K562 (cell line): Measurements from ENCODE around the gene PIK3R4. TPM values are rescaled to one million over a fixed set of nuclear protein-coding genes. Genes with fewer than 3 reads are reported as not detected.

Experiments
- ATAC-seq: fragments of 200-7000 bp; cut with Tn5 transposase; 3 replicates; pipeline ENCODE4 v1.9.1; 2020; ENCODE audit warnings: moderate library complexity
- BruUV-seq: library from RNA; stranded (reverse); fragments of 400-500 nt; replicated peaks from 2 replicates; lab custom pipeline; 2021; lab: Mats Ljungman, UMichigan
- CTCF ChIA-PET: fragments of 300-600 bp; formaldehyde crosslinking; extraction: SDS; loops from one replicate; lab custom pipeline; 2021; ENCODE audit warnings: low intra/inter-chr PET ratio; lab: Yijun Ruan, JAX
- POLR2A ChIA-PET: fragments of 300-600, 350-650 bp; sonication (Branson Sonifier 250); formaldehyde crosslinking; extraction: SDS; loops from one replicate; lab custom pipeline; 2021; ENCODE audit warnings: antibody characterized with exemption, inconsistent platforms; lab: Yijun Ruan, JAX
- DNase-seq, 4 experiments: peaks; one replicate each; pipeline versions ENCODE4 v3.0.0 to v3.0.0-alpha.2; 2011 to 2018; ENCODE audit warnings: low spot score in 3 of 4, mixed read lengths in 3 of 4; ENCODE audit errors: extremely low read depth in 1 of 4
- FAIRE-seq: peaks from 2 replicates; lab custom pipeline; 2011; peaks lifted over from hg19 to GRCh38; lab: Jason Lieb, UNC
- H2AFZ ChIP-seq: 2 replicates; pipeline ENCODE4 v1.6.0; 2011; ENCODE audit warnings: low read depth, low read length, control low read depth, inconsistent platforms
- H3K27ac ChIP-seq: fragments of 200-600 bp; 3 replicates; pipeline ENCODE4 v1.8.0; 2011; ENCODE audit warnings: low read depth, mild to moderate bottlenecking, control low read depth, inconsistent platforms, low read length, moderate library complexity, mixed read lengths; ENCODE audit errors: extremely low read depth
- H3K27me3 ChIP-seq, 2 experiments: fragments of 300-600 bp in 1 of 2; 2 replicates in 1 of 2; 3 replicates in 1 of 2; pipeline versions ENCODE4 v1.6.0 to v1.8.0; 2011; ENCODE audit warnings: inconsistent platforms in 2 of 2, low read length in 2 of 2, mild to moderate bottlenecking in 1 of 2, mixed read lengths in 1 of 2, moderate library complexity in 1 of 2; ENCODE audit not compliant: control insufficient read depth in 2 of 2, insufficient read depth in 2 of 2
- H3K36me3 ChIP-seq: fragments of 300-600 bp; 3 replicates; pipeline ENCODE4 v1.8.0; 2011; ENCODE audit warnings: mild to moderate bottlenecking, low read length, inconsistent platforms; ENCODE audit not compliant: control insufficient read depth, insufficient read depth
- H3K4me1 ChIP-seq, 2 experiments: fragments of 200-600 bp in 1 of 2; replicated peaks in 1 of 2; 2 replicates in 1 of 2; 3 replicates in 1 of 2; pipeline versions ENCODE4 v1.5.1 to v1.8.0; 2011; ENCODE audit warnings: inconsistent platforms in 2 of 2, low read length in 2 of 2, mild to moderate bottlenecking in 1 of 2, mixed read lengths in 1 of 2, moderate library complexity in 1 of 2; ENCODE audit not compliant: control insufficient read depth in 2 of 2, insufficient read depth in 2 of 2
- H3K4me2 ChIP-seq: 2 replicates; pipeline ENCODE4 v1.6.1; 2011; ENCODE audit warnings: low read length, control low read depth, inconsistent platforms, mixed read lengths; ENCODE audit not compliant: insufficient read depth
- H3K4me3 ChIP-seq: fragments of 200-600 bp; sonication (generic), shearing (Covaris generic); 2 replicates; pipeline ENCODE4 v1.5.1; 2016; ENCODE audit warnings: control low read depth, inconsistent platforms
- H3K79me2 ChIP-seq: fragments of 200-600 bp; 3 replicates; pipeline ENCODE4 v1.8.0; 2011; ENCODE audit warnings: low read length, inconsistent platforms; ENCODE audit not compliant: control insufficient read depth, insufficient read depth
- H3K9ac ChIP-seq, 2 experiments: 2 replicates each; pipeline versions ENCODE4 v1.6.0 to v1.6.1; 2011; ENCODE audit warnings: low read depth in 2 of 2, low read length in 2 of 2, control low read depth in 1 of 2, inconsistent platforms in 1 of 2, mild to moderate bottlenecking in 1 of 2, mixed read lengths in 1 of 2; ENCODE audit not compliant: insufficient read depth in 1 of 2
- H3K9me1 ChIP-seq: one replicate; pipeline ENCODE4 v1.6.0; 2011; ENCODE audit warnings: inconsistent platforms, mild to moderate bottlenecking, low read length, moderate library complexity; ENCODE audit not compliant: control insufficient read depth, insufficient read depth
- H3K9me3 ChIP-seq: replicated peaks from 2 replicates; pipeline ENCODE4 v1.5.1; 2011; ENCODE audit warnings: low read depth, low read length, inconsistent platforms; ENCODE audit not compliant: control insufficient read depth, insufficient read depth
- H4K20me1 ChIP-seq: replicated peaks from 2 replicates; pipeline ENCODE4 v1.6.1; 2011; ENCODE audit warnings: low read length, inconsistent platforms, mixed read lengths; ENCODE audit not compliant: control insufficient read depth, insufficient read depth
- BCOR ChIP-seq: fragments of 450-650 bp; IDR thresholded peaks from 2 replicates; pipeline ENCODE4 v1.6.1; 2016
- EGR1 ChIP-seq: fragments of 450-650 bp; conservative IDR thresholded peaks from 2 replicates; pipeline ENCODE4 v1.6.1; 2017; ENCODE audit warnings: mild to moderate bottlenecking
- ILF3 ChIP-seq: fragments of 450-650 bp; IDR thresholded peaks from 2 replicates; pipeline ENCODE4 v1.6.1; 2018; ENCODE audit warnings: antibody characterized with exemption, mild to moderate bottlenecking, moderate library complexity, borderline replicate concordance
- PCBP2 ChIP-seq: fragments of 200-400 bp; formaldehyde crosslinking; IDR thresholded peaks from 2 replicates; pipeline ENCODE4 v1.6.1; 2018; ENCODE audit warnings: low read length, low read depth, mild to moderate bottlenecking, moderate library complexity; ENCODE audit not compliant: poor library complexity, severe bottlenecking
- SAFB ChIP-seq: fragments of 200-400 bp; formaldehyde crosslinking; IDR thresholded peaks from 2 replicates; pipeline ENCODE4 v1.6.1; 2017; ENCODE audit warnings: low read depth, low read length, borderline replicate concordance
- ZNF57 ChIP-seq: fragments of 450-650 bp; formaldehyde crosslinking; IDR thresholded peaks from 2 replicates; pipeline ENCODE4 v1.4.0; 2020; ENCODE audit warnings: mild to moderate bottlenecking, moderate library complexity
- ZNF707 ChIP-seq: fragments of 250-450 bp; sonication (Bioruptor Pico); conservative IDR thresholded peaks from 2 replicates; pipeline ENCODE4 v1.8.0; 2022; ENCODE audit warnings: inconsistent platforms, mild to moderate bottlenecking, moderate library complexity
- in situ Hi-C: fragments of 300-500 bp; cut with MboI; formaldehyde crosslinking; loops from 4 replicates; pipeline ENCODE4 v1.15.0; 2018; ENCODE audit warnings: inconsistent platforms, mixed read lengths
- intact Hi-C: fragments of 100-400 bp; cut with micrococcal nuclease; formaldehyde crosslinking; loops from 2 replicates; pipeline ENCODE4 v1.14.2; 2022
- polyA plus RNA-seq, 8 experiments: library from polyadenylated mRNA; depleted of rRNA in 4 of 8; stranded (reverse) in 5 of 8; unstranded in 3 of 8; fragments of >200 nt; fragmentation: Nextera tagmentation in 2 of 8; fragmentation: Illumina TruSeq in 1 of 8; extraction: Ambion mirVana in 2 of 8; extraction: Trizol in 1 of 8; gene quantifications; 2 replicates each; pipeline versions ENCODE4 v1.2.1 to v1.2.3, GENCODE V29; 2011 to 2014; ENCODE audit warnings: inconsistent platforms in 1 of 8, missing spikeins in 1 of 8
- total RNA-seq, 7 experiments: library from RNA; depleted of rRNA in 6 of 7; stranded (reverse); fragments of >200 nt in 6 of 7; fragmentation: Illumina TruSeq in 2 of 7; extraction: Trizol in 2 of 7; gene quantifications; 2 replicates each; pipeline versions ENCODE4 v1.2.1 to v1.2.3, GENCODE V29; 2011 to 2021; ENCODE audit warnings: low replicate concordance in 1 of 7

The PIK3R4 gene
- total and polyA plus RNA-seq, 9 of the 15 experiments (the other 6 are each of a cell fraction or from before 2014, with no cell fraction given) = 20.6 to 45.8 (median 26.0) TPM

GRCh38 chr3:130741946-130742610, 4.6 kb downstream of the PIK3R4 start (continued):
- TF ChIP-seq ZNF707 (CRISPR knock-in tag) (no peak), PCBP2 (no peak), ZNF57 (CRISPR knock-in tag) (no peak)

- Histone ChIP-seq H4K20me1 (peaks cover 4% of the 10 kb centered on the region; the same call in 1 of the 2 replicates), H3K9me1 (peaks cover 4% of the 10 kb centered on the region), H3K9ac (no peak overlapping the region), H3K4me3 (no peak overlapping the region), H2AFZ (no peak overlapping the region), H3K9me3 (peaks cover 2% of the 10 kb centered on the region), H3K36me3 (peaks cover 74% of the 10 kb centered on the region), H3K27ac (no peak overlapping the region), H3K4me1 (peaks cover 0 to 11% of the 10 kb centered on the region in 2 experiments; a peak in 3 of 5 replicates), H3K27me3 (no peaks in the 10 kb centered on the region), H3K4me2 (no peak overlapping the region), H3K79me2 (peaks cover 73% of the 10 kb centered on the region)
- CTCF ChIA-PET = no interaction called here
- no peak for TF ChIP-seq SAFB
- TF ChIP-seq ILF3 = no peak
- no peak for TF ChIP-seq BCOR
- TF ChIP-seq EGR1 = no peak
- POLR2A ChIA-PET = no interaction called here
- FAIRE-seq (no peak), DNase-seq (no peak), ATAC-seq (no peak)
- in situ Hi-C loops = no loop called here
- intact Hi-C loops = loop anchor here (10.0 kb wide), 1 partner anchor 285 kb away; the partner anchor contains the start of genes ASTE1 and NEK11
- no TSS peak for BruUV-seq
Observed at GRCh38 chr3:130739848-130740247, 6.8 kb downstream of the PIK3R4 start.
